ENCODE results near the gene MOV10L1. TPM values are rescaled to one million over a fixed set of nuclear protein-coding genes. Genes with fewer than 3 reads are reported as not detected.
"Not testable (repeated sequence)": the region's sequence is repeated elsewhere in the genome, so short reads cannot be mapped to it uniquely, and the experiment has no call there.

Gene MOV10L1
- polyA plus RNA-seq, 1 donor, result 0.82 TPM

GRCh38 chr22:50078246-50078645, 11.6 kb upstream of the MOV10L1 start:
- DNase-seq (ENCODE audit: low read depth), result no peak

GRCh38 chr22:50078761-50079160, 11.0 kb upstream of the MOV10L1 start:
- DNase-seq (ENCODE audit: low read depth), result no peak

GRCh38 chr22:50080077-50080465, 9.7 kb upstream of the MOV10L1 start:
- DNase-seq (ENCODE audit: low read depth), result no peak

- no peak for DNase-seq (ENCODE audit: low read depth)
Measured at GRCh38 chr22:50081426-50082196, 8.2 kb upstream of the MOV10L1 start.

GRCh38 chr22:50082197-50082715, 7.5 kb upstream of the MOV10L1 start:
- DNase-seq (ENCODE audit: low read depth), result no peak

GRCh38 chr22:50082961-50083461, 6.8 kb upstream of the MOV10L1 start:
- no peak for DNase-seq (ENCODE audit: low read depth)

GRCh38 chr22:50083462-50084079, 6.2 kb upstream of the MOV10L1 start:
- no peak for DNase-seq (ENCODE audit: low read depth)

GRCh38 chr22:50084080-50084477, 5.7 kb upstream of the MOV10L1 start:
- DNase-seq (ENCODE audit: low read depth), result no peak

- DNase-seq (ENCODE audit: low read depth), result no peak
Measured at GRCh38 chr22:50084614-50085021, 5.2 kb upstream of the MOV10L1 start.

- DNase-seq (ENCODE audit: low read depth), result no peak
Measured at GRCh38 chr22:50085211-50085972, 4.4 kb upstream of the MOV10L1 start, which contains the start of gene MLC1. TSS of gene MLC1 (minus strand) at chr22:50085426. CDS start at chr22:50084902, 524 bp downstream.

GRCh38 chr22:50086526-50086925, 3.3 kb upstream of the MOV10L1 start:
- no peak for DNase-seq (ENCODE audit: low read depth)

- not testable (repeated sequence) for DNase-seq (ENCODE audit: low read depth)
Measured at GRCh38 chr22:50086975-50087374, 2.8 kb upstream of the MOV10L1 start.

- DNase-seq (ENCODE audit: low read depth), result no peak
Measured at GRCh38 chr22:50087646-50088045, 2.2 kb upstream of the MOV10L1 start.

- no peak for DNase-seq (ENCODE audit: low read depth)
Measured at GRCh38 chr22:50088096-50088495, 1.7 kb upstream of the MOV10L1 start.

- no peak for DNase-seq (ENCODE audit: low read depth)
Measured at GRCh38 chr22:50089231-50089630, 575 bp upstream of the MOV10L1 start.

GRCh38 chr22:50090412-50090714, 557 bp downstream of the MOV10L1 start:
- DNase-seq (ENCODE audit: low read depth), result no peak

GRCh38 chr22:50091092-50091768, 1.4 kb downstream of the MOV10L1 start:
- no peak for DNase-seq (ENCODE audit: low read depth)

- no peak for DNase-seq (ENCODE audit: low read depth)
Measured at GRCh38 chr22:50092342-50092741, 2.5 kb downstream of the MOV10L1 start.

GRCh38 chr22:50098052-50098451, 8.2 kb downstream of the MOV10L1 start:
- DNase-seq (ENCODE audit: low read depth), result no peak

- no peak for DNase-seq (ENCODE audit: low read depth)
Measured at GRCh38 chr22:50101870-50102565, 12.2 kb downstream of the MOV10L1 start.

GRCh38 chr22:50102946-50103345, 13.1 kb downstream of the MOV10L1 start:
- DNase-seq (ENCODE audit: low read depth), result no peak
